ENCODE measurements around the gene RABAC1.
"Not testable (repeated sequence)": the region's sequence is repeated elsewhere in the genome, so short reads cannot be mapped to it uniquely, and the experiment has no call there.

The RABAC1 gene

GRCh38 chr19:41945135-41945766 lies 13.9 kb downstream of the RABAC1 start:
- no peak for DNase-seq (ENCODE audit: low spot score)

- DNase-seq (ENCODE audit: low spot score), result no peak
These were observed 14.8 kb downstream of the RABAC1 start for GRCh38 chr19:41944336-41944735.

GRCh38 chr19:41941410-41942202 lies 17.5 kb downstream of the RABAC1 start:
- no peak for DNase-seq (ENCODE audit: low spot score)

- no peak for DNase-seq (ENCODE audit: low spot score)
These were observed 18.3 kb downstream of the RABAC1 start for GRCh38 chr19:41940731-41941409.

GRCh38 chr19:41939861-41940730 lies 19.0 kb downstream of the RABAC1 start:
- DNase-seq (ENCODE audit: low spot score), result no peak

GRCh38 chr19:41939209-41939608 lies 19.9 kb downstream of the RABAC1 start:
- DNase-seq (ENCODE audit: low spot score), result not testable (repeated sequence)

- DNase-seq (ENCODE audit: low spot score), result no peak
These were observed 21.3 kb downstream of the RABAC1 start for GRCh38 chr19:41937525-41938468.

GRCh38 chr19:41936961-41937360 lies 22.2 kb downstream of the RABAC1 start:
- no peak for DNase-seq (ENCODE audit: low spot score)

- no peak for DNase-seq (ENCODE audit: low spot score)
These were observed 22.7 kb downstream of the RABAC1 start for GRCh38 chr19:41936416-41936850.

- DNase-seq (ENCODE audit: low spot score), result no peak
These were observed 23.2 kb downstream of the RABAC1 start for GRCh38 chr19:41935760-41936415.

GRCh38 chr19:41934849-41935374 lies 24.2 kb downstream of the RABAC1 start:
- DNase-seq (ENCODE audit: low spot score), result no peak

GRCh38 chr19:41933693-41934426 lies 25.3 kb downstream of the RABAC1 start:
- DNase-seq (ENCODE audit: low spot score), result no peak

- no peak for DNase-seq (ENCODE audit: low spot score)
These were observed 26.3 kb downstream of the RABAC1 start for GRCh38 chr19:41932720-41933332.

- DNase-seq (ENCODE audit: low spot score), result no peak
These were observed 26.8 kb downstream of the RABAC1 start for GRCh38 chr19:41932259-41932719.

- no peak for DNase-seq (ENCODE audit: low spot score)
These were observed 28.1 kb downstream of the RABAC1 start for GRCh38 chr19:41930926-41931592.

- DNase-seq (ENCODE audit: low spot score), result no peak
These were observed 28.8 kb downstream of the RABAC1 start for GRCh38 chr19:41930322-41930722.

GRCh38 chr19:41929536-41930071 lies 29.5 kb downstream of the RABAC1 start:
- DNase-seq (ENCODE audit: low spot score), result no peak

Measured in putamen (tissue), 1 donor.